Measurements from ENCODE around the gene PTPRR.

PTPRR gene

GRCh38 chr12:70883855-70884254, 36.7 kb downstream of the PTPRR start:
- no peaks in the 10 kb centered on the region for H3K36me3 ChIP-seq (ENCODE audit: insufficient read depth, low read length)
- no peak overlapping the region for H3K9ac ChIP-seq (ENCODE audit: low read depth, low read length)
- H3K9me3 ChIP-seq (ENCODE audit: control insufficient read depth, insufficient read depth, low read length) = no peaks in the 10 kb centered on the region
- H3K4me1 ChIP-seq (ENCODE audit: insufficient read depth, low read length) = no peaks in the 10 kb centered on the region

- H3K9ac ChIP-seq (ENCODE audit: low read depth, low read length) = no peak overlapping the region
- no peaks in the 10 kb centered on the region for H3K36me3 ChIP-seq (ENCODE audit: insufficient read depth, low read length)
- H3K4me1 ChIP-seq (ENCODE audit: insufficient read depth, low read length) = no peaks in the 10 kb centered on the region
- no peaks in the 10 kb centered on the region for H3K9me3 ChIP-seq (ENCODE audit: control insufficient read depth, insufficient read depth, low read length)
These were observed 39.8 kb downstream of the PTPRR start for GRCh38 chr12:70880744-70881143.

GRCh38 chr12:70876952-70877351, 43.6 kb downstream of the PTPRR start:
- Histone ChIP-seq H3K36me3 (ENCODE audit: insufficient read depth, low read length) (no peaks in the 10 kb centered on the region), H3K9ac (ENCODE audit: low read depth, low read length) (no peak overlapping the region), H3K4me1 (ENCODE audit: insufficient read depth, low read length) (no peaks in the 10 kb centered on the region)

GRCh38 chr12:70875628-70876027, 44.9 kb downstream of the PTPRR start:
- Histone ChIP-seq H3K36me3 (ENCODE audit: insufficient read depth, low read length) (no peaks in the 10 kb centered on the region), H3K4me1 (ENCODE audit: insufficient read depth, low read length) (no peaks in the 10 kb centered on the region), H3K9ac (ENCODE audit: low read depth, low read length) (no peak overlapping the region), H3K9me3 (ENCODE audit: control insufficient read depth, insufficient read depth, low read length) (no peaks in the 10 kb centered on the region)

More at GRCh38 chr12:70876952-70877351, 43.6 kb downstream of the PTPRR start:
- H3K9me3 ChIP-seq (ENCODE audit: control insufficient read depth, insufficient read depth, low read length) = no peaks in the 10 kb centered on the region

GRCh38 chr12:70854881-70855568, 65.5 kb downstream of the PTPRR start:
- no peaks in the 10 kb centered on the region for H3K9me3 ChIP-seq (ENCODE audit: control insufficient read depth, insufficient read depth, low read length)
- H3K9ac ChIP-seq (ENCODE audit: low read depth, low read length) = no peak overlapping the region
- H3K4me1 ChIP-seq (ENCODE audit: insufficient read depth, low read length) = peaks cover 21% of the 10 kb centered on the region
- H3K36me3 ChIP-seq (ENCODE audit: insufficient read depth, low read length) = no peaks in the 10 kb centered on the region

- Histone ChIP-seq H3K4me1 (ENCODE audit: insufficient read depth, low read length) (peaks cover 21% of the 10 kb centered on the region), H3K9me3 (ENCODE audit: control insufficient read depth, insufficient read depth, low read length) (no peaks in the 10 kb centered on the region), H3K36me3 (ENCODE audit: insufficient read depth, low read length) (no peaks in the 10 kb centered on the region), H3K9ac (ENCODE audit: low read depth, low read length) (no peak overlapping the region)
These were observed 66.4 kb downstream of the PTPRR start for GRCh38 chr12:70854138-70854537.

- H3K9me3 ChIP-seq (ENCODE audit: control insufficient read depth, insufficient read depth, low read length) = no peaks in the 10 kb centered on the region
- H3K9ac ChIP-seq (ENCODE audit: low read depth, low read length) = no peak overlapping the region
- H3K4me1 ChIP-seq (ENCODE audit: insufficient read depth, low read length) = peaks cover 21% of the 10 kb centered on the region
- no peaks in the 10 kb centered on the region for H3K36me3 ChIP-seq (ENCODE audit: insufficient read depth, low read length)
These were observed 67.2 kb downstream of the PTPRR start for GRCh38 chr12:70853326-70853725.

- Histone ChIP-seq H3K4me1 (ENCODE audit: insufficient read depth, low read length) (peaks cover 21% of the 10 kb centered on the region), H3K9ac (ENCODE audit: low read depth, low read length) (no peak overlapping the region), H3K9me3 (ENCODE audit: control insufficient read depth, insufficient read depth, low read length) (no peaks in the 10 kb centered on the region), H3K36me3 (ENCODE audit: insufficient read depth, low read length) (no peaks in the 10 kb centered on the region)
These were observed 68.0 kb downstream of the PTPRR start for GRCh38 chr12:70852416-70853150.

- Histone ChIP-seq H3K9ac (ENCODE audit: low read depth, low read length) (no peak overlapping the region), H3K4me1 (ENCODE audit: insufficient read depth, low read length) (peaks cover 3% of the 10 kb centered on the region; the same call in 1 of the 2 replicates), H3K36me3 (ENCODE audit: insufficient read depth, low read length) (no peaks in the 10 kb centered on the region), H3K9me3 (ENCODE audit: control insufficient read depth, insufficient read depth, low read length) (no peaks in the 10 kb centered on the region)
These were observed 71.1 kb downstream of the PTPRR start for GRCh38 chr12:70849265-70849960.

- no peak overlapping the region for H3K9ac ChIP-seq (ENCODE audit: low read depth, low read length)
These were observed 72.7 kb downstream of the PTPRR start for GRCh38 chr12:70847871-70848270.

GRCh38 chr12:70845268-70845667, 75.3 kb downstream of the PTPRR start:
- H3K4me1 ChIP-seq (ENCODE audit: insufficient read depth, low read length) = no peaks in the 10 kb centered on the region
- no peaks in the 10 kb centered on the region for H3K9me3 ChIP-seq (ENCODE audit: control insufficient read depth, insufficient read depth, low read length)
- H3K9ac ChIP-seq (ENCODE audit: low read depth, low read length) = no peak overlapping the region
- no peaks in the 10 kb centered on the region for H3K36me3 ChIP-seq (ENCODE audit: insufficient read depth, low read length)

More at GRCh38 chr12:70847871-70848270, 72.7 kb downstream of the PTPRR start:
- Histone ChIP-seq H3K4me1 (ENCODE audit: insufficient read depth, low read length) (no peaks in the 10 kb centered on the region), H3K36me3 (ENCODE audit: insufficient read depth, low read length) (no peaks in the 10 kb centered on the region), H3K9me3 (ENCODE audit: control insufficient read depth, insufficient read depth, low read length) (no peaks in the 10 kb centered on the region)

GRCh38 chr12:70843363-70843762, 77.2 kb downstream of the PTPRR start:
- Histone ChIP-seq H3K36me3 (ENCODE audit: insufficient read depth, low read length) (no peaks in the 10 kb centered on the region), H3K9me3 (ENCODE audit: control insufficient read depth, insufficient read depth, low read length) (no peaks in the 10 kb centered on the region), H3K4me1 (ENCODE audit: insufficient read depth, low read length) (peaks cover 6% of the 10 kb centered on the region; the same call in 1 of the 2 replicates), H3K9ac (ENCODE audit: low read depth, low read length) (no peak overlapping the region)

- Histone ChIP-seq H3K9me3 (ENCODE audit: control insufficient read depth, insufficient read depth, low read length) (no peaks in the 10 kb centered on the region), H3K4me1 (ENCODE audit: insufficient read depth, low read length) (peaks cover 9% of the 10 kb centered on the region; the same call in 1 of the 2 replicates), H3K9ac (ENCODE audit: low read depth, low read length) (no peak overlapping the region), H3K36me3 (ENCODE audit: insufficient read depth, low read length) (no peaks in the 10 kb centered on the region)
These were observed 77.6 kb downstream of the PTPRR start for GRCh38 chr12:70842942-70843341.

GRCh38 chr12:70842136-70842535, 78.4 kb downstream of the PTPRR start:
- Histone ChIP-seq H3K9me3 (ENCODE audit: control insufficient read depth, insufficient read depth, low read length) (no peaks in the 10 kb centered on the region), H3K4me1 (ENCODE audit: insufficient read depth, low read length) (peaks cover 15% of the 10 kb centered on the region; the same call in 1 of the 2 replicates), H3K36me3 (ENCODE audit: insufficient read depth, low read length) (no peaks in the 10 kb centered on the region), H3K9ac (ENCODE audit: low read depth, low read length) (no peak overlapping the region)
